Stimulated activated naive CD4-positive, alpha-beta T cell treated with Interleukin-2 at 50 U/mL for 16 hours (primary cell): ENCODE data around the gene TRMU.
A peak's percentile ranks its signal among the peaks of the same experiment; 100 is the strongest.

ENCODE experiments used
- DNase-seq: peaks from one replicate; lab custom pipeline; 2025; lab: John Stamatoyannopoulos, UW

The TRMU gene

DNA sequence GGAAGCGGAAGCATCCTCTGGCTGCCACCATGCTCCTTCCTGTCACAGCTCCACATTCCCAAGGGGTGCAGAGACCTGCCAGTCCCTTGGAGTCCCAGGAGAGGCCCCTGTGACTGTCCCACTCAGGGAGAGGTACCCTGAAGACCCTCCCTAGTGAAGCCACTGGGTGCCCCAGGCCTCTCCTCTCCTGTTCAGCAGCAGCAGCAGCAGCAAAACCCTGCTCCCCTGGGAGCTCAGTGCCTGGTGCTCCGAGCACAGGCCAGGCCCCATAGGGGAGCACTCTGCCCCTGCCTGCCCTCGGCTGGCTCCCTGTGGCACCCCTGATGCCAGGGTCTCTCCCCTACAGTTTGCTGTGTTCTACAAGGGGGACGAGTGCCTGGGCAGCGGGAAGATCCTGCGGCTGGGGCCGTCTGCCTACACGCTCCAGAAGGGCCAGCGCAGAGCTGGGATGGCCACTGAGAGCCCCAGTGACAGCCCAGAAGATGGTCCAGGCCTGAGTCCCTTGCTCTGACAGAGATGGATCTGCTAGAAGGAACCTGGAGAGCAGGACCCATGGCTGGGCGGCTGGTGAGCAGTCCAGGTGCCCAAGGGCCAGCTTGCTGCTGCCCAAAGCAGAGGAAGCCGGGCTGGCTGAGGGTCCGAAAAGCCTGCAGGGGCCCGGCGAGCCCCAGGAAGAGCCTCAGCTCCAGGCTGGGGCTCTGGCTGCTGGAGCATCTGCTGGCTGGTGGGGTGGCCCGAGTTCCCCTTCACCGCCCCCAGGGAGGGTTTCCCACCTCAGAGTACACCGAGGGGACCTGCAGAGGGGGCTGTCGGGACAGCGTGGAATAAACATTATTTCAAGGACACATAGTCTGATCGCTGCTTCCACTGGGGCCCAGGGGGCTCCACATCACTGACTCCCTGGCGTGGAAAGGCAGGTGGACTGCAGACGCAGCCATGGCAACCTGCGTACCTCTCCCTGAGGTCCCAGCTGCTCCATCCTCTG, 21.3 kb downstream of the TRMU start:
- no peak for DNase-seq

DNA sequence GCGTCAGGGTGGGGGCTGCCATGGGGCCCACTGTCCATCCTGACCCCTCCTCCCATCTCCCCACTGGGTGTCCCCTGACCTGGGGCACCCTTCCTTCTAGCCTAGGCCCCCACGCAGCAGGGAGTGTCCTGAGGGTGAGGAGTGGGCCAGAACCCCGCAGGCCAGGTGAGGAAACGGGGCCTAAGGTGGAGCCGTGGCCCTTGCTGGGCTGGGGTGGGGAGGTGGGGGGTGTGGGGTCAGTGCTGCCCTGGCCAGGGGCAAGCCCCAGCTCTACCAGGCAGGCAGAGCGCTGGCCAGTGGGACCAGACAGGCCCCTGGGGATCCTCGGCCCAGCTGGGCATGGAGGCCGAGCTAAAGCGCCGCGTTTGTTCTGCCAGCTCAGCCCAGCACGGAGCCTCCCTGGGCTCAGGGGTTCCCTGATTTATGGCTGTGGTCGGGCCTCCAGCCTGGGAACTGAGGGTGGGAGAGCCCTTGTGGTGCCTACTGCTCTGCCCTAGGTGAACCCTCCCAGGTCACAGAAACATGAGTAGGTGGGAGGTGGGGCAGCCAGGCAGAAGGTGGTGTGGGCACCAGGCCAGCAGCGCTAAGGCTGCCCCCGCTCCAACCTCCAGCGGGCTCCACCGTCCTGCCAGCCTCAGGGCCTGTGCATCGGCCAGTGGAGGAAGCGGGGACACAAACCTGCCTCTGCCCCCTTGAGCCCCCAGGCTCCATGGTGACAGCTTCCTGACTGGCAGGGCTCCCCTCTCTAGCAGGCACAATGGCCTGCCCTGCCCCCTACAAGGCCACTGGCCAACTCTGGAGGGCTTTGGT, 22.4 kb downstream of the TRMU start:
- DNase-seq = no peak

DNA sequence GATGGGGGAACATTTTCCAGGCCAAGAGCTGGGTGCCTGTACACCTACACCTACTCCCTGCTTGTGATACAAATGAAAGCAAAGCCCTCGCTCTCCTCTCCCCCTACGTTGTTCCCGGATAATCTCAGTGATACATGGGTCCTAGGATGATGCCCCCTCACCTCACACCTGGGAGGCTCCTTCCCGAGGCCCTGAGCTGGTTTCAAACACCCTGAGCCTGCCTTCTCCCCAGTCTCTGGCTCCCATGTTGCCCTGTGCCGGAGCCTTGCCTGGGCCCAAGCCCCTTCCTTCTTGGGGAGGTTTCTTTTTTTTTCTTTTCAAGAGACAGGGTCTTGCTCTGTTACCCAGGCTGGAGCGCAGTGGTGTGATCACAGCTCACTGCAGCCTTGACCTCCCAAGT, 23.3 kb downstream of the TRMU start:
- no peak for DNase-seq

DNA sequence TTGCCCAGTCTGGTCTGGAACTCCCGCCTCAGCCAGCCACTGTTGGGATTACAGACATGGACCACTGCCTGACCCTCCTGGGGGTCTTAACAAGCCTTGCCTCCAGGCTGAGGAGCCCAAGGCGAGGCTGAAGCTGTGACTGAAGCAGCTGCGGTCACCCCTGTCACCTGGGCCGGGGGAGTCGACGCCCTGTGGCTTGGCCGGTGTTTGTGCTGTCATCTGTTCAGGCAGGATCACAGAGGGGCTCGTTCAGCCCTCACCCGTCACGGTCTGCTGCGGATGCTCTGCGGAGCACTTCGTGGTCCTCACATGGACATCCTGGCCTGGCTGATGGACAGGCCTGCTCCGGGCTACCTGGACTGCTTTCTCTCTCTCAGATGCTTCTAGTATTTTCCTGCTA, 23.8 kb downstream of the TRMU start:
- DNase-seq = no peak

DNA sequence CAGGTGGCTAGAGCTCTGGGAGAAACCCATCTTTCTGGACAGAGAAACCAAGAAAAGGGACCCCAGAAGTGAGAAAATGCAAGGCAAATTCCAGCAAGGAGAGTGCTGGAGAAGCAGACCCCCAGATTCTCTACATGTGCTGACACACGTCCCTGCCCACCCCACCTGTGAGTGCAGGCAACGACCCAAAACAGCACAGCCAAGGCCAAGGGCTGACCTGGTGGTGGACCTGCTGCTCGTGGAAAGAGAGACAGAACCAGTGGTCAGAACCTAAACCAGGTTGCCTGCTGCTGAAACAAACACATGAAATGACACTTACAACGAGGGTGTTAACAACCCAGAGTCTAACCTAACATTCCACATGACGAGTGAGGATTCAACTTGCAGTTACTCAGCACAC, 24.6 kb downstream of the TRMU start:
- no peak for DNase-seq

DNA sequence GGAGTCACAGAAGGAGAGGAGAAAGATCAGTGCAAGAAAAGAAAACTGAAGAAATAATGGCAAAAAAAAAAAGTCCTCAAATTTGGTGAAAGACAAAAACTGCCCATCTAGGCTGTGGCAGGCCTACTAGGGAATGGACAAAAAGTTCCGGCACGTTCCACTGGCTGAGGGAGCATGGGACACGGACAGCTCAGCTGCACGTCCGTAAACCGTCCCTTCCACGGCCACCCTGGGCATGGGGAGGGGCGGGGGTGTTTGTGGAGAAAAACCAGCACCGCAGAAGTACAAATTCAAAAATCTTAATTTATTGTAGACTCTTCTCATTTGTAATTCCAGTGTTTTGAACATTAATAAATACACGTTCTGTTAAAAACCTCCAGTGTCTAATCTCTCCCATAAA, 25.4 kb downstream of the TRMU start:
- no peak for DNase-seq

DNA sequence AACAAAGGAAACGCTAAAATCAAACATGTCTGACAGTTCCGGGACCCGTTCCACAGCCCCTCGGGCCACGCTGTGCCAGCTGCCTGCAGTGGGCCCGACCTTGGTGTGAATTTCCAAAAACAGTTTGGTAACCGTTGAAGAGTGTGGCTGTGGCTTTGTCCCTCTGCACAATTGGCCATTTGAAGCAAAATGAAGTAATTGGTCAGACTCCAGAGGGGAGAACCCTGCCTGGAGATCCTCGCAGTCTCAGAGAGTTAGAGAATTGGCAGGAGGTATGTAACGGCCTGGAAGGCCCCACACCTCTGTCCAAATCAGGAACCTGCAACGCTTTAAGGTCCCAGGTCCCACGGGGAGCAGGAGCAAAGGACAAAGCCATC, 26.3 kb downstream of the TRMU start:
- no peak for DNase-seq

DNA sequence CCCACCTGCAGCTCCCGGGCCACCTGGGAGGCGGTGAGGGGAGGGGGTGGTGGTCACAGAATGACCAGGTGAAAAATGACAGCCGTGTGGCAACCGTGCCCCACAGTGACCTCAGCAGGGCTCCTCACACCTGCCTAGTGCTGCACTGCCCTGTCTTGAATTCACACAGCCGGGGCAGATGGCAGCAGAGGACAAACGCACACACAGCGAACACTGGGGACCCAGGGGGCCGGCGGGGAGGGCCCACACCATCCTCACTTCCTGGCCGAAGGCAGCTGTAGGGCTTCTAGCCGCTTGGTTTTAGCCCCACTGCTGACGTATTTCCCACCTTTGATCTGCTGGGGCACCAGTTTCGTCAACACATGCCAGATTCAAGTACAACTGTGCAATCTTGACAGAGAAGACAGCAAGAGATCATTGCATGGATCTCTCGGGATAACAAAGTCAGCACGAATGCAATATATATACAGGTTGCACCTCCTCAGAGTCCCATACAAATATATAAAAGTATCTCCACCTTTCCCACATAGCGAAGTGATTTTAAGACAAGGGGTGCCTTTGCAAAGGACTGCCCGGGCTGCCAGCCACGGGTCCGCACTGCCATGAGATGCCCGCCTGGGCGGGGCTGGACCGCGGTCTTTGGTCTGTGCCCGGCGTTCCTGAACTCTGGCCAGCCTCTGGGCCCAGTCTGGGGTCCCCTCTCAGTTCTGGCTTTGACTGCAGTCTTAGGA, 26.9 kb downstream of the TRMU start:
- DNase-seq = no peak

DNA sequence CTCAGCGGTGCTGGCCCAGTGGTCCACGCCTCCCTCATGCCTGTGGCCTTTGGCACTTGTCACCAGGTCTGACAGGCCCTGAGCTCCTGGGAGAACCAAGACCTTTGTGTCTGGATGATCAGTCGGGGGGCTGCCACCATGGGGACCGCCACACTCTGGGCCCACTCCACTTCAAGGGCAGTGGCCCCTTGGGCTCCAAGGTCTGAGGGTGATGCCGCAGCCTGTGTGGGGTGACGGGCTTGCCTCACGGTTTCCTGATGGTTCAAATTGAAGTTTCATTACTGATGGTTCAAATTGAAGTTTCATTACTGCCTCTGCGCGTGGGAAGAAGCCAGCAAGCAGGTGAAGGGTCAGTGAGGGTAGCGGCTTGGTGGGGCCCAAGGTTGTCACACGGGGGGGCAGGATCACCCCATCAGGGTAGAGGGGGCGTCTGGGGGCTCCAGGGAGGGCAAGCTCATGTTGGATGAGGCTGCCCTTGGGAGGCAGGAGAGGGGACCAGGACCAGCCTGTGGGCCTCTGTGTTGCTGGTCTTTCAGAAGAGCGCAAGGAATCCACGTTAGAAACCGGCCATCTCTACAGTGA, 27.5 kb downstream of the TRMU start:
- no peak for DNase-seq

DNA sequence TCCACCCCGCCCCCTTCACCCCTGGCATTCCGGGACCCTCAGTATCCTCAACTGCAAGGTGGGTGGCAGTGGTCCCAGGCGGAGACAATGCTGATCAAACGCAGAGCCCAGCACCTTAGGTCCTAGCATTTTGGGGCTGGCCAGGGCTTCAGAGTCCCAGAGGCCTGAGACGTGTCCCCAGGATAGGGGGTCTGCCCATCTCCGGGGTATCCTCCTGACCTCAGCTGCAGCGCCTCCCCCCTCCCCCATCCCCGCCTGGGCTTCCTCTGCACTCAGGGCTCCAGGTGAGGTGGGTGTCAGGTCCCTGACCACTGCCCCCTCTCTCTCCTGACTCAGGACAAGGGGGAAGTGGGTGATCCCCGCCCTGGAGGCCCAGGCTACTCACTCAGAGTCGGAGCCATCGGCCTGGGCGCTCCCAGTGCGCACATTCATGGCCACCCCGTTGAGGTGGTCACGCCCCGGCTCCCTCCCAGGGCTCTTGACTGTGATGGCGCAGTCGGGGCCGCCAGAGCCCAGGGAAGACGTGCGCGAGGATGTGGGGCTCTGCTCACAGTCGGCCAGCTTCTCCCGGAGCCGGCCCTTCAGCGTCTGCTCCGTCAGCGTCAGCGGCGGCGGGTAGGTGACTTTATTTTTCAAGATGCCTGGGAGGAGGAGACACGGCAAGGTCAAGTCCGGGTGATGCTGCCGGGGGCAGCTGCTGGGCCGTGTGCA, 28.3 kb downstream of the TRMU start:
- DNase-seq = no peak

DNA sequence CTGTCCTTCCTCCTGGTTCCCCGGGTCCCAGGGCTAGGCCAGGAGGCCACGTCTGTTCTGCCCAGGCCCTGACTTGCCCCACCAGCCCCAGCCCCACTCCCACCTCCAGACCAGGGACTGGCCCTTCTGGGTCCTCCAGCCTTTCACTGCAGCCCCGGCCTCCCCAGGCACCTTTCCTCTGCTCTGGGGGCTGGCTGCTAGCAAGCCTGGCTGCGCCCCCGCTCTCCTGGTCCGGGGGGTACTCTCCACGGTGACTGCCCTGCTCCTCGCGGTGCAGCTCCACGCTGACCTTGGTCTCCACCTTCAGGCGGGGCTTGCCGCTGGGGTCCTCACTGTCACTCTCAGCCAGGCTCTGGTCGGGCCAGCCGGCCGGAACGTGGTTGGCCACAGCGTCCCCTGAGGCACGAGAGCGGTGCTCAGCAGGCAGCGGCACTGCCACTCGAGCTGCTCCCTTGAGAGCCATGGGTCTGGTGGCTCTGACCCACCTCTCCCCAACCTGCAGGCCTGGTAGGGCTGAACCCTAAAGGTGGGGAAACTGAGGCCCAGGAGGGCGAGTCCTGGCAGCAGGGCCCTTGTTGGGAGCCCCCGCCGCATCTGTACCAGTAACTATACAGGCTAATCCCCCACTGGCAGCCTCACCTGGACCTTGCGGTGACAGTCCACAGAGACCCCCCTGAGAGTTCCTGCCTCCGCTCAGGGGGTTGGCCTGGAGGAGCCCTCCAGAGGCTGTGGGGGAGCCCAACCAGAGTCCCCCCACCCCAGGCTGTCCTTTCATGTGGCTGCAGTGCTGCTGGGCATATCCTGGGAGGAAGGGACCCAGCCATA, 29.0 kb downstream of the TRMU start:
- no peak for DNase-seq

DNA sequence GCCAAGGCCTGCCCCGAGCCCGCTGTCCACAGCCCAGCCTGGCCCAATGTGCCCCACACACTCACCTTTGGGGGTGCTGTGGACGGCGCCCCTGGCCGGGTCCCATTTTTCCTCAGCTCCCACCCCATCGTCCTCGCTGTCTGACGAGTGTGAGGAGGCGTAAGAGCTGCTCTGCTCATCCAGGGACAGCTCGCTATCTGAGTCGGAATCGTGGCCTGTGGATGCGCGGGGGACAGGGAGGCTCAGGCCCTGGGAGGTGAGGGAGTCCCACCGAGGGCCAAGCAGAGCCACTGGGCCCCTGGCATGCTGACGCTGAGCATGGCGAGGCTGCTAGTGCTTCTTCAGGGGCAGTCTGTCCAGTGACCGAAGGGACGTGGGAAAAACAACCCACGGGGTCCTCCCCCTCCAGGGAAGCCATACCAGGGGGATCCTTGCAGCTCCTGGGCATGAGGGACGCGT, 29.7 kb downstream of the TRMU start:
- no peak for DNase-seq

DNA sequence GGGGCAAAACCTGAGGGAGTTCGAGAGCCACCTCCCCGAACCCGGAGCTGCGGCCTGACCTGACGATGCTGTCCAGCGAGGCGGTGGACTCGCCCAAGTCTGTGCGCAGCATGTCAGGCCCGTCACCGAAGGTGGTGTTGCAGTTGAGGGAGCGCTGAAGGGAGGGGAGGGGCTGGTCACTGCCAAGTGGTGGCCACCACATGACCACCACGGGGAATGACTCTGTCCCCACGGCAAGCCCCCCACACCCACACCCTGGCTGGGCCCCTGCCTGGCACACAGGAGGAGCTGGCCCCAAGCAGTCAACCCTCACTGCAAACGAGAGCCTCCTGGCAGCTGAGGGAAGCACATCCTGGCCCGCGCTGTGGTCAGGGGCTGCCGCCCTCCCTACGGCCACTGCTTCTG, 30.8 kb downstream of the TRMU start:
- no peak for DNase-seq

DNA sequence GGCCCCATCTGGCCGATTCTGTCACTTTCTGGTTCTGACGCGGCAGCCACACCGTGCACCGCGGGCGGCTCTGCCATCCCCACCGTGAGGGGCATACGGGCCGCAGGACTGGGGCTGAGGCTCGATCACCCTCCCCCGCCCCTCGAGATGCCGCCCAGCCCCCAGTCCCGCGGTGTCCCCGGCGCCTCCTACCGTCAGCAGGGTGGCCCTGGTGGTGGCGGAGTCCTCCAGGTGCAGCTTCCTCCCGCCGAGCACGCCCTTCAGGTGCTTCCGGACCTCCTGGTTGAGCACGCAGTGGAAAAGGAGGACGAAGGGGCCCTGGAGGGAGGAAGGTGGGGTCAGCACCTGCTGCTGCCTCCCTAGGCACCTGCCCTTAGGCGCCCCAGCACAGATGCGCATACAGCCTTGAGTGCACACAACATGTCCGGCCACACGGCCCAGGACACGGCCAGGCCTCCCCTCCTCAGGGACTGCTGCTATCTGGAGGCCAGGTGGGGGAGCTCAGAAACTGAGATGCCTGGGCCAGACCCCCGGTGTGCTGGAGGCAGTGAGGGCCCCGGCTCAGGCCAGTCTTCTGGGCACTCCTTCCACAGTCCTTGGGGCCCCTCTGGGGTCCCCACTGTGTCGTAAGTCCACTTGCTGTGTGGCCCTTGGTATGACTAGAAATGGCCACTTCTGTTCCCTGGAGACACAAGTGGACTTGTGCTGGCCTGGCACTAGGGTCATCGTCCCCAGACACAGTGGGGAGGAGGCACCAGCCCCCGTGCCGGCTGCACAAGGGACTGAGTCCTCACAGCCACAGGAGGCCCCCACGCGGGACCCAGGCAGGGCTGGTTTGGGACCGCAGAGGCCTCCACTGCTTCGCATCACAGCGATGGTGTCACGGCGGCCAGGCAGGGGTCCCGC, 31.5 kb downstream of the TRMU start:
- peak; percentile 5 for DNase-seq

DNA sequence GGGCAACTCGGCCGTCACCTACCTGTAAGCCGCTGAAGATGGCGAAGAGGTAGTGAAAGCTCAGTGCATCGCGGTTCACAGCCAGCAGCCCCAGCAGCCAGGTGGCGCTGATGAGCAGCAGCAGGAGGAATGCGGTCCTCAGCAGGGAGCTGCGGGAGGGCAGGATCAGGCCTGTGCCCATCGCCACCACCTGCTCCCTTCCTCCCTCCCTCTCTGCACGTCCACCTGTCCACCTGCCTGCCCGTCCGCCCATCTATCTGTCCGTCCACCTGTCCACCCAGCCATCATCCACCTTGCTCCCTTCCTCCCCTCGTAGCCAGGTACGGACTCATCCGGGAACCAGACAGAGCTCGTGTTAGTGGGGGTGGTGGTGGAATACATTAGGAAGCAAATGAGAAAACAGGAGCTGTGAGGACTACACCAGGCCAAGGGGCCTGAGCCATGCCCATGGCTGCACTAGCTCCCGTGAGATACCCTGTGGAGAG, 32.2 kb downstream of the TRMU start:
- peak; percentile 49 for DNase-seq

DNA sequence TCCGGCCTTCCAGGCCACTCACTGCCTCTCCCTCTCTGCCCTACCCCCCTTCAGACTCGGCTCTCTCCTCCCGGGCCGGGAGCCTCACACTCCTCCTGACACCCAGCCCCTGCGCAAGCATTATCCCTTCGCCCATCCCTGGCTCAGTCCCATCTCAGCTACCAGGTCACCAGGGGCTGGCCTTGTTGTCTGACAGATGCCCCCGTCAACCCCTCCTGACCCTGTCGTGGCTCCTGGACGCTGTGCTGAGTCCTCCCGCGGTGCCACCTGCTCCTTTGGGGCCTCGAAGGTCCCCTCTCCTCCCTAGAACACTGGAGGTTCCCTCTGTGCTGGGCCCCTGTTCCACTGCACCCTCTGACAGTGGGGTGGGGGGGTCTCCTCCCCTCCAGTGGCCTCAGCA, 32.9 kb downstream of the TRMU start:
- no peak for DNase-seq

DNA sequence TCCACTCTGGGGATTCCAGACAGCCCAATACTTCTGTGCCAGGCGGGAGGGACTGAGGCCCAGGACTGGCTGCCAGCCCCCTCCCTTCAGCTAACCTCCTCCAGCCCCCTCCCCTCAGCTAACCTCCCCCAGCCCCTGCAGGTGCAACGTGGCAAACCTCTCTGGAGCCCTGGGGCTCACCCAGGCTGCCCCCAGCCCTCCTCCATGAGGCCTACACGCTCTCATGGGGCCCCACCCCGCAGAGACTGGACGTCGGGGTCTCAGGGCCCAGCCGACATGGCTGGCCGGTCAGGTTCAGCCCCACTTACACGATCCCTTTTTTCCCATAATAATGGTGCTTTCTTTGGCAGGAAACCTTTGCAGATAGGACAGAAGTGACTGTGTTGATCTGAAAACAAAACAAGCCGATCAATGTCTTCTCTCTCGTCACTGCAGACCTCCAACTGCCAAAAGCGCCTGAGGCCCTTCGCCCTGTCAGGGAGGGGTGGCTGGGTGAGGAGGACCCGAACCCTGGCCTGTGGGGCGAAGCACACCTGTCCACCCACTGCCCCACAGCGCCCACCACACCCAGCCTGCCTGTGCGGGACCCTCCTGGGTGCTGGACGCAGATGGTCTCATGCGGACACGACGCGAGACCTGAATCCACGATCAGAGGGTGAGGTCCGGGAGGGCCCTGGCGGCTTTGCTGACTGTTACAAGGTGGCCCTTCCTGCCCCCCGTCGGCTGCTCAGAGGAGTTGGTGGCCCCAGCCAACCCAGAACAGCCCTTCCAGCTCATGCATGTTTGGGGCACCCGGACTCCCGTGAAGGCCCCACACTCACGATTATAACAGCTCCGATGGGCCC, 33.6 kb downstream of the TRMU start:
- DNase-seq = no peak
